Putamen (tissue), 1 donor: ENCODE data around the gene PM20D2.

Experiments
- DNase-seq: peaks from one replicate; pipeline ENCODE4 v3.0.0-alpha.2; 2016; ENCODE audit warnings: low spot score

PM20D2 gene

DNA sequence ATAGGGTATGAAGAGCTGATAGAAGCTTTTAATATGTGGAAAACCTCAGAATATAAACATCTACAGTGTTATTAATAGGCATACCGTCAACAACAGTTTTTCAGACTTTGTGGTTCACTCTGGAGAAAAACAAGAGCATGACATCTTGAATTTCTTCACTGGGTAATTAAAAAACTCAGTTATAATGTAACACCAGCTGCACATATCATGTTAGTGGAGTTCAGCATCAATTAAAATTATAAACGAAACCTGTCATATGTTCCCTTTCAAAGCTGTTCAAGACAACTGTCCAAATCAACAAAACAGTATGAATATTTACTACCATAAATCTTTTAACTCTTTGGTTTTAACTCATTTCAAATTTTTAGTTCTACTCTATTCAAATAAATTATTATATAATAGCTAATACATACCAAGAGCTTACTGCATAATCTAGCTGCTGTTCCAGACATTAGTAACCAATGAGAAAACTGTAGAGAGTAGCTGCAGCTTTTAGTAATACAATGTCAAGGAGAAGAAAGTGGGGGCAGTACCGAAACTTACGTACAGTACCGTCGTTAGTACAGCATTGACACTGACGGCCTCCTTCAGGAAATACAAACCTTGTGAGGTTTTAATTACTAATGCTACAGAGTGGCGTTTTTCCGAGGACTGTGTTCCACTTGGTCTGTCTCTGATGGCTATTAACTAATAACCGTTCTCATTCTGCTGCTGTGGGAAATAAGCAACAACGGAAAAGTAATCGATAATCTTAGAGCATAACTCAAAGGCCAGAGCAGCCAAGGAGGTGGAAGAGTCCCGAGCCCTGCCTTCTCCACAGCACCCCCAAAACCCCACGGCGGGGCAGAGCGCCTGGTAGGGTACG lies 532 bp upstream of the PM20D2 start:
- DNase-seq = peak; percentile 67

DNA sequence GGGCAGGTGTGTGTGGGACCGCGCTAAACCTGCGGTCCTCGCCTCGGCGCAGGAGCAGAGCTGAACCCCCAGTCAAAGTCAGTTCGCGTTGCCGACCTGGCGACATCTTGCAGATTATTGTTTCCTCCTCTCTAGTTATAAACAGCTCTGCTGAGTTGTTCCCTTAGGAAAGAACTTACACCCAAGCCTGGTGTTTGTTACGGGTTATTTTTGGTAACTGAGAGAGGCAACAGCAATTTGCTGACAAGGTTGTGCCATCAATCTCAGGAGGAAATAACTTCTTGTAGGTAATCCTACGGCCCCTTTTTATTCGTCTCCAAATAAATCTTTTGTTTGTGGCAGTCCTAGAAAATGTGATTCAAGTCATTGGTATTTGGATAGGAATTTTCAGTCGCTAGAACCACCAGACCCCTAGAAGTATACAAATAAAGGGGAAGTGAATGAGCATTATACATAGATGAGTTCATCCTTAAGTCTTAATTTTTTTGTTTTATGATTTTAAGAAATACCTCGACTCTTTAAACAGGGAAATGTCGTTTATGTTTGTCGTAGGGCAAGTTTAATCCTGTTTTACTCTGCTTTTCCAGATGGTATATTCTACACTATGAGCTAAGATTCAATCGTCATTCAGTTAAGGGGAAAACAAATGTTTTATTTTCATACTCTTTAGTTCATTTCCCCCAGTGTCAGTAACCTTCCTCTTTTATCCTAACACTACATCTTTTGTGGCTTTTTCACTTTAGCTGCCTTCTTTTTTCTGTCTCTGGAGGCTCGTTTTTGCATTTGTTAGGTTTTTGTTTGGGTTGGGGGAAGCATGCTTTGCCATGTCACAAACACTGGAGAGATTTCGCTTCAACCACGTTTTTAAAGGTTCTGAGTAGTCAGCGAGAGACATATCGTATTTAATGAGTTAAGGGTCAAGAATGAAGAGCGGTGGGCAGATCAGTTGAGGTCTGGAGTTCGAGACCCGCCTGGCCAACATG lies 1.2 kb downstream of the PM20D2 start:
- peak; percentile 9 for DNase-seq

DNA sequence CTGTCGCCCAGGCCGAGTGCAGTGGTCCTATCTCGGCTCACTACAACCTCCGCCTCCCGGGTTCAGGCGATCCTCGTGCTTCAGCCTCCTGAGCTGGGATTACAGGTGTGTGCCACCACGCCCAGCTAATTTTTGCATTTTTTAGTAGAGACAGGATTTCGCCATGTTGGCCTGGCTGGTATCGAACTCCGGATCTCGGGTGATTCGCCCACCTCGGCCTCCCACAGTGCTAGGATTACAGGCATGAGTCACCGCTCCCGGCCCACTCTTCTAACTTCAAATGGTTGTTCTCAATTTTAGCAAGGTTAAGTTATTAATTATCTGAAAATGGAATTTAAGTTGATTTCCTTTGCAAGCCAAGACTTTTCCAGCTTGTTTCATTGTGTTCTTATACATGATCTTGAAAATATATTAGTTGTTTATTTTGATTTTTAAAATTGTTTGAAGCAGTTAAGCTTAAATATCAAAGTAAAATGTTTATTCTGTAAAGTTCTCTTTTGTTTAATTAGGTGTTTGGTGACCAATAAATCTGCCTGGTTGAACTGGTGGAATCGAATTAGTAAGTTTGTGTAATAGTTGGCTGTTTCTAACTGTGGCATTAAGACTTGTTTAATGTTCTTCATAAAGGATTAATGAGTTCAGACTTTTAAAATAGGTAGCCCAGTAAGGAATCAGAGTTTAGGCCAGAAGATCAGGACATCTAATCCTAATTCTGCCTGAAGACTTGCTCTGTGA lies 2.3 kb downstream of the PM20D2 start:
- peak; percentile 38 for DNase-seq

DNA sequence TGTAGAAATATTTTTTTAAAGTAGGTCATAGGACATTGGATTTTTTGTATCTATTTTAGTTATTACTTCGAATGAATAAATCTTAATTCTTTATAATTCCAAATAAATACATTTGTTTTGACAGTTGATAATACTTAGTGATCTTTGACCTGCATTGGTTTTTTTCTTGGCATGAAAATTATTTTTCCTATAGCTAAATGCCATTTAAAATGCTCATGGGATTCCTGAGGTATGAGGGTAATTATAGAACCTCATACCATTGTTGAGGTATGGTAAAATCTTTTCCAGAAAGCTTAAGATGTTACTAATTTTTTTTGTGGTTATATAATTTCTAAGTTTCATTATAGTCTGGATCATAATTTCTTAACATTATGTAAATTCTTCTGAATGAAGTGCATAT lies 8.3 kb downstream of the PM20D2 start:
- no peak for DNase-seq

DNA sequence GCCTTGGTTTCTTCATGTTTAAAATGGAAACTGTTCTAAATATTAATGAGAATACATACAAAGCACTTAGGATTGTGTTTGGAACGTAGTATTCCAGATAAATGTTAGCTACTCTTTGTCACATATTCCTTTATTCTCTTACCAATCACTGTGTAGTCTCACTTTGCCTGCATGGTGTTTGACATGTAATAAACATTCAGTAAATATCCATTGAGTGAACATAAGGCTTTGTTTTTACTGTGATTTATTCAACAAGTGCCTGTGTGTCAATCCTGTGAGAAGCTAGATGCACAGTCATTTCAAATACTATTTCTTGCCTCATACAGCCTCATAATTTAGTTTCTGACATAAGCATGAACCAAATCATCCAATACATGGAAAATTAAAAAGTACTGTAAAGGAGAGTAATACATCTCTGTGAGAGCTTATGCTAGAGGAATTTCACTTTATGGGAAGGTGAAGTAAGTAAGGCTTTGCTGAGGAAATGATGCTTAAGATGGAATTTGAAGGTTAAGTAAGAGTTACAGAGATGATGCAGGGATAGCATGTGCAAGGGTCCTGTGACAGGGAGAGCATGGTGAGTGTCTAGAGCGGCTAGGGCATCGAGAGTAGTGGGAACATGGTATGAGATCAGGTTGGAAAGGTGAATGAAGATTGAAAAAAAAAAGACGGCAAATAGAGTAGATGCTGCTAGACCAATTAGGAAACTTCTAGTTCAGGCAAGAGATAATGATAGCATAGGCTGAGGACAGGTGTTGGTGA lies 14.7 kb downstream of the PM20D2 start:
- DNase-seq = no peak

DNA sequence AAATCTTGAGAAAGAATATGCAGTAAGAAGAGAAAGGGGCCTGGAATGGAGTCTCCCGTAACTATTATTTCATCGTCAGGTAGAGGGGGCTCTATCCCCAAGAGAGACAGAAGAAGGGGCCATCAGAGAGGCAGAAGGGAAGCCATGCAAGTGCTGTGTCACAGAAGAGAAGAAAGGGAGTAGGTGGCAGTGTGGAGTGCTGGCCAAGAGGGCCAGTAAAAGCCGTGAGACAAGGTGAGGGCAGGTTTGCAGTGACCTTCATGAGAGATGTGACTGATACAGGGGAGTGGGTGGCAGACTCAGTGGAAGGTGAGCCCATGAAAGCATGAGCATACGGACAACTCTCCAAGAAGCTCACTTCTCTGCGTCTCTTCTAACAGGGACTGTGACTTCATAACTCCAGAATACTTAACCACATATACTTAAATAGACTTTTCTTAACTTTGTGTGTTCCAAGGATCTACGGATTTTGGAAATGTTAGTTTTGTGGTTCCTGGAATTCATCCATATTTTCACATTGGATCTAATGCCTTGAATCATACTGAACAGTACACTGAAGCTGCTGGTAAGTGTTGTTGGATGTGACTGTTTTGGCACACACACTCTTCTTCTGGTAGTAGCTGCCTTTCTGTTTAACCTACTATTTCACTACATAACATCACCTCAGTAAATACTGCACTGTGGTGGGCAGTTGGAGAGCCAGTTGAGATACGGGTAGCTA lies 15.6 kb downstream of the PM20D2 start:
- no peak for DNase-seq

DNA sequence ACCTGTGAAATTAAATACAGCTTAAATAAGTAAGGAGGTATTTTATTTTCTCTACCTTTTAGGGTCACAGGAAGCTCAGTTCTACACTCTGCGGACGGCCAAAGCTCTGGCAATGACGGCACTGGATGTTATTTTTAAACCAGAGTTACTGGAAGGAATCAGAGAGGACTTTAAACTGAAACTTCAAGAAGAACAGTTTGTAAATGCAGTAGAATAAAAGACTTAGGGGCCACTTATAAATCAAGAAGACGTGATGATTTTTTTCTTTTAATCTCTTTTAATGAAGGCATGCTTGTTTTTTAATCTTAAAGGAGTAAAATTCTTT lies 16.2 kb downstream of the PM20D2 start:
- no peak for DNase-seq

DNA sequence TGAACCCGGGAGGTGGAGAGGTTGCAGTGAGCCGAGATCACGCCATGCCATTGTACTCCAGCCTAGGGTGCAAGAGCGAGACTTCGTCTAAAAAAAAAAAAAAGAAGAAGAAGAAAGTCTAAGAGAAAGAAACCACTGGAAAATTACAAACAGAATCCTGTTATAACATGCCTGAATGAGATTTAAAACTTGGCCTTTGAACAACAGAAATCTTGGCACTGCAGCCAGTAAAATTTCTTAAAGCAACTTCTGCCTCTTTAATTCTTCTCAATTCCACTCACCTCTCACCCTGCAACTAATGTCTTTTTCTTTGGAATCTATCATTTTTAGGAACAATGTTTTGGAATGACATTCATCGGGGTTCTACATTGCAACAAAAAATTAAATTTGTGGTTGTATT lies 26.3 kb downstream of the PM20D2 start:
- no peak for DNase-seq

DNA sequence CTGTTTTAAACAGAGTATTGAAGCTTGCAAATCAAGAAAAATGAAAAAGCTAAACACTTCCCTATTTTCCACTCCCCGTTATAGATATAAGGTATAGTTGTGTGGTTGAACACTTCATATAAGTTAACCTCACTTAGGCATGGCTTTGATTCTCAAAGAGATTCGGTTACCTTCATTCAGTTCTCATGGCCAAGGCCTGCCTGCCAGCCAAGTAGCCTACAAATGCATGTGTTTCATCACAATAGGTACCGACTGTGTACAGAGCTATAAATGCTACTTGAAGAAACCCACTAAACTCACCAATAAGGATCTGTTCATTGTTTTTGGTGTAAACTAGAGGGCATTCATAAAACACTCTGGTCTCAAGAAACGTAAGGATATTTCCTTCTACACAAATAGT lies 27.8 kb downstream of the PM20D2 start:
- DNase-seq = no peak

DNA sequence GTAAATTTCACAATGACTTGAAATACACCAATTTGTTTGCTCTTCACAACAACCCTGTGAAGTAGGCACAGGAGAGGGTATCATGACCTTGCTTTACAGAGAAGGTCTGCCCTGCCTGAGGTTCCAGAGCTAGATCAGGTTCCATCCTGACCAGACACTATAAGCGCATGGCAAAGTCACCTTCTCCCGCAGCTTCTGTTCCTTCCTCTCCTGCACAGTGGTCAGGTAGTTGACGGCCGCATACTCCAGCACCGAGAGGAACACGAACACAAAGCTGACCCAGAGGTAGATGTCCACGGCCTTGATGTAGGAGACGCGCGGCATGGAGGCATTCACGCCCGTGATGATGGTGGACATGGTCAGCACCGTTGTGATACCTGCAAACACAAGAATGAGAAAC lies 34.3 kb downstream of the PM20D2 start:
- DNase-seq = no peak

DNA sequence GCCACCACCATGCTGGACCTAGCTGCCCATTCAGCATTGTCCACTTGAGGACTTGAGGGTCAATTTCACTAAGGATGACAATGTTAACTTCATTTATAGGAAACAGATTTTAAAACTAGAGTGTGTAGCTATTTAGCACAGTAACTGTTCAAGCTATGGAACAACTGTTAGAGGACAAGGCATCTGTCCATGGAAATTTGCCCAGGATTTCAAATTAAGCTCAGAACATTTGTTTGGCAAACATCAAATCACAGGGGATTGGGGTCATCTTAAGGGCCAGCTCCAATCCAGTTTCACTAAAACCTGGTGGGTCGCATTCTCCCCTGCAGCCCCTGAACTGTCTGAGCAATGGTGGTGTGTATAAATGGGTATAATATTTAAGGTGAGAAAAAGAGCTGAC lies 35.1 kb downstream of the PM20D2 start:
- no peak for DNase-seq

DNA sequence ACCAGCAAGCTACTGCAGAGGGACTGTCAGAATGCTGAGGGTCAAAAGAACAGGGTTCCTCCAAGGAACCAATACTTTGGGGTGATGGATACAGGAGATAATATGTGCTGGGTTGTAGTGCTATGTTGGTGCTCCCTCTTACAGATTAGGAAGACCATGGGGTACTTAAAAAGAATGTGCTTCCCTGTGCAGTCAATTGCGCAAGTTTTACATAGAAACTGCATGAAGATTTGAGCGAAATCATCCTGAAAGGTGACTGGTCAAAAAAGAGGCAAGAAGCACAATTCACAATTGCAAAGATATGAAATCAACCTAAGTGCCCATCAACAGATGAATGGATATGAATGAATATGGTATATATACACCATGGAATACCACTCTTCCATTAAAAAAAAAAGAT lies 37.4 kb downstream of the PM20D2 start:
- no peak for DNase-seq

DNA sequence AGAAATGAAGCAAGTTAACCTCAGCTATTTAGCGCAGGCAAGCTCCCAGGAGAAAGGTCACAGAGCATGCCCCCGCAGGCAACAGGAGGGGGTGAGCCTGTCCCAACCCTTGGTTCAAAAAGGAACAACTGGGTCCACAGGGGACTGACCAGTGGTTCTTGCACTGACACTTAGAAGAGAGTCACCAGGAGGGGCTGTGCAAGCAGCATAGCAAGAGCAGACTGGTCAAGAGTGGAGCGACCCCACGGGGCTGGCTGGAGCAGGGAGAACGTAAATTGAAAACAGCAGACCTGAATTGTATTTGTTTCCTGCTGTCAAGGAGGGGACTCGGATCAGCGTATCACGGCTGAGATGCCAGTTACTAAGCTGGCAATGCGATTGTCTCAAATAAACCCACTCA lies 38.5 kb downstream of the PM20D2 start:
- DNase-seq = no peak

DNA sequence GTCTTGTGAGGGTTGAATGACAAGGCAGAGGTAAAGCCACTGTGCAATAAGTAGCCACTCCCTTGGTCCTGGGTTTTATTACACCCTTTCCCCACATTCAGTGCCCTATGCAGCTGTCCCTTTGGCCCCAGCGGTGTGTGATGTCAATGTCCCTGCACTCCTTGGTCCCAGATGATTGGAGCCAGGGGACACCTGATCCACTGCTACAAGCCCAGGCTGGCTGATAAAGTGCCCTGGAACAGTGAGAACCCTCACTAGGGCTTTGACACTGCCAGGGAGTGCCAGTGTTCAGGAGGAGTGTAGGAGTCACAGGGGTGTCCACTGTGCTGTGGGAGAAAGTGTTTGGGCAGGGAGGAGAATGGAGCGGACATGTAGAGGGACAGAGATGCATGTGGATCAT lies 40.9 kb downstream of the PM20D2 start:
- no peak for DNase-seq

DNA sequence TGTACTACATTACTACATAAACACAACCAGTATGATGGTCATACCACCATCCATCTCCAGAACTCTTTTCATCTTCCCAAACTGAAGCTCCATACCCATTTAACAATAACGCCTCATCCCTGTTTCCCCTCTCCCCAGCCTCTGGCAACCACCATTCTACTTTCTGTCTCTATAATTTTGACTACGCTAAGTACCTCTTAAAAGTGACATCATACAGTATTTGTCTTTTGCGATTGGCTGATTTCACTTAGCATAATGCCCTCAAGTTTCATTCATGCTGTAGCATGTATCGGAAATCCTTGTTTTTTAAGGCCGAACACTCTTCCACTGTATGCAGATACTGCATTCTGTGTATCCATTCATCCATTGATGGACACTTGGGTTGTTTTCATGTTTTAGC lies 41.6 kb downstream of the PM20D2 start:
- no peak for DNase-seq

DNA sequence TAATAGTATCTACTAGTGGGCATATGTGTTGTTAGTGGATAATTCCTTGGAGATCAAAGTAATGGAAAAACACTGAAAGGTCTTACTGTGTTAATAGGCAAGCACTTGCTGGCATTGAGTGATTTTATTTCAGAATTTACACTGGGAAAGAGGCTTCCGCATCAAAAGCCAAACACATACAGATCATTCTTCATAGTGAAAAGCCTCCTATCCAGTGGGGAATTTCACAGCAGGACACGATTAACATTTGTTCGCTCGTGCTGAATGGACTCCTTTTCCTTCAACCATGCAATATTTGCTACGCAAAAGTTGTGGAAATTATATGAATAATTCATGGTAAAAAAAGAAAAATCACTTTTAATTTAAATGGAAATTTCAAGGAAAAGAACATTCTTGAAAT lies 44.9 kb downstream of the PM20D2 start:
- no peak for DNase-seq

DNA sequence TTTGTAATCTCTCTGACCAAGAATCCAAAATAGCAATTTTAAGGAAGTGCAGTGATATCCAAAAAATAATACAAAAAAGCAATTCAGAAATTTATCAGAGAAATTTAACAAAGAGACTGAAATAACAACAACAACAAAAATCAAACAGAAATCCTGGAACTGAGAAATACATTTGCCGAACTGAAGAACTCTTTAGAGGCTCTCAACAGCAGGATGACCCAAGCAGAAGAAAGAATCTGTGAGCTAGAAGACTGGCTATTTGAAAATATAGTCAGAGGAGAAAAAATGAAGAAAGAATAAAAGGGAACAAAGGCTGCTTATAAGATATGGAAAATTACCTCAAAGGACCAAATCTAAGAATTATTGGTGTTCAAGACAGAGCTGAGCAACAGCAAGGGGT lies 48.7 kb downstream of the PM20D2 start:
- no peak for DNase-seq

DNA sequence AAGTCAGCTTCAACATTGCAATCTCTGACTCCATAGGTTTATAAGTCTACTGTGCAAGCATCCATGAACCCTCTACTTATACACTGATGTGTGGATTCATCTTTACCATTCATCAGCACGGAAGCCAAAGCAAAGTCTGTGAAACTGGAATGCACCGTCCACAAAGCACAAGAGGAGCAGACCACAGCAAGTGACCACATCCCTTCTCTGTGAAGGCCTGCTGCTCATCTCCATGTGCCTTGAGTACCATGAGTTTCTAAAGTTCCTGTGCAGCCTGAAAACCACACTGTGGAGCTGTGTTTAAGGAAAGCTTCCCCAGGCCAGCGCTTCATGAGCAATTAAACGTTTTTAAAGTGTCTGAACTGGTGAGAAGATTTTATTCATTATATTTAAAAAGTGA lies 51.3 kb downstream of the PM20D2 start:
- DNase-seq = no peak

DNA sequence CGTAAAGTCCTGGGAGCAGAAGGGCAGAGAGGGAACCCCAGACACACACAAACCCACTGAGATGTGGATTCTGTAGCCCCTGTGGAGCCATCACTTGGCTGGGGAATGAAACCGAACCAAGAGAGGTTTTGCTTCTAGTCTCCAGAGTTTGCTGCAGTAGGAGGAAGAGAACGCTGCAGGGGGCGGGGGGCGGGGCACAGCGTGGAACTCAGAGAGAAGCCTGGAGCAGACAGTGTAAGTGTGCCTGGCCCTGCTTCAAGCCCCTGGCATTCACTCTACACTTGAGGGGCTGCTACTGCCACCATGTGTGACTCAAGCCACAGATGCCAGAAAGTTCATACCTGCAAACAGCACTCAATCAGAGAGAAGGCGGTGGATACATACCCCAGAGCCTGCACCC lies 52.4 kb downstream of the PM20D2 start:
- no peak for DNase-seq

DNA sequence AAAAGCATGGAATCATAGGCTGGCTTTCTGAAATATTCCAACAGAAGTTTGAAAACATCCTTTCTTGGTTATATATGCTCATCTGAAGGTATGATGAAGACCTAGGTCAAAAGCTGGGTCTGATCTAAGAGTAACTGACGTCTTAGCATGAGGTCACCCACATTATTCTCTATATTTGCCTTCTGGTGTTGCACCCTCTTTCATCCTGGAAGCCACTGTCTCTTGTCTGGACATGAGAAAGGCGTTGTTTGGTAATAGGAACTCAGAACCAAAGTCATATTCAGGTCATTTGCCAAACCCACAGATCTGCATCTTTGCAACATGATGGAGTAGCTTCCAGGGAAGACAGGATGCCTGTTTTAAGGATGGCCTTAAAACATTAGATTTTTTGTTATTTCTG lies 53.7 kb downstream of the PM20D2 start:
- DNase-seq = no peak

DNA sequence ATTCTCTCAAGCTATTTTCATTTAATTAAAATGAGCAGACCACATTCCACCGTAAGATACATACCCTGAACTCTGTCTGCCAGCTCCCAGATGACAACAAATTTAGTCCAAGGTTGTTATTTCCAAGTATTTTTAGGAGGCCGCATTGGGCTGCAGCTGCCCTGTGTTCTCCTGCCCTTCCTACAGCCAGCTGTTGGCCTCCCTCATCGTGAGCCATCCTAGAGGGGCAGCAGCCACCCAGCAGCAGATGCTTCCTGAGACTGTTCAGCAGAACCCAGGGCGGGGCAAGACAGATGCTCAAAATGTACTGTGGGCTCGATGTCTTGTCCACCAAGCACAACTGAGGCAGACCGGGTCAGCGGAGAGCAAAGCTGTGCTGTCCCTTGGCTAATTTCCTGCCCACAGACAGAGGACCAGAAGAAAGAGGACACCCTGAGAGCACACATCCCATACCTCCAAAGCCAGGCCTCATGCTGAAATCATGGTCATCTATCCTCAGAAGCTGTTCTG lies 54.9 kb downstream of the PM20D2 start:
- DNase-seq = no peak
